ENCODE results near the gene CKMT1A. TPM values are rescaled to one million over a fixed set of nuclear protein-coding genes. Genes with fewer than 3 reads are reported as not detected.
"Not testable (repeated sequence)": the region's sequence is repeated elsewhere in the genome, so short reads cannot be mapped to it uniquely, and the experiment has no call there.

CKMT1A gene
- total RNA-seq: 1 to 10 TPM; 4.6 to 4.8 TPM

DNA sequence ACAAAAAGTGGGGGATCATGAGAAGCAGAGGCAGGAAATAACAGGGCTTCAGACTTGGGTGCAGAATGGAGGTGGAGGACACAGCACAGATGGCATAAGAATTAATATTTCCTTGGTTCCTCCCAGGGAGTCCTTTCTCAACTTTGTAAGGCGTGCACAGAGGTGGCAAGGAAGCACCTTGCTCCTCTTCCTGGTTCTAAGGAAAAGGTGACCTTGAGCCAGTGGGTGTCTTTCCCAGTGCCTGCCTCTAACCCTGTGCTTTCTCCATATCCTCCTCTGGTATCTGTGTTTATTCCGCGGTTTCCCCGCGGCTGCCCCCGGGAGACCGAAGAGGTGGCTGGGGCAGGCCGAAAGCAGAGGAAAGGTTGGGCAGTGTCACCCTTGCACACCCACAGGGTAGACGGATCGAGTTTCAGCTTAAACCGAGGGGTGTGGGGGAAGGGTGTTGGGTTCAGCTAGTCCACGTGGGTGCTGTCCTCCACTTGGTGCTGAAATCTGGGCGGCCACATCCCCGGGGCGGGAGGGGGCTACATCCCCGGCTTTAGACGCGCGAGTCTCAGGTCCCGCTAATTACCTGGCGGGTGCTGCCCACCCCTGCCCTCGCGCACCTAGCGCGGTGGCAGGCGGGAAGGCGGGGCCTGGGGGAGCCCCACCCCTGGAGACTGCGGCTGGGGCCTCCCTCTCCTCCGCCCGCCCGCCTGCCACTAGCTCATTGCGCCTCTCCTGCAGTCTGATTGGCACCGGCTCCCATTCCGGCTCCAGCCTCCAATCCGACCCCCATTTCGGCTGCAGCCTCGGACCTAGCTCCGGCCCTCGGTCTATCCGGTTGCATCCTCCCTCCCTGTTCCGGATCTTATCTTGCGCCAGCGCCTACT is at the start of gene CKMT1A:
CKMT1A (plus strand) TSS at position 712 of the 875 bp plus-strand sequence. CDS start 192 bp downstream, outside the sequence.
- not testable (repeated sequence) for H3K9me3 ChIP-seq
- no CpG with 5 or more reads among the region's 43 CpGs for WGBS

DNA sequence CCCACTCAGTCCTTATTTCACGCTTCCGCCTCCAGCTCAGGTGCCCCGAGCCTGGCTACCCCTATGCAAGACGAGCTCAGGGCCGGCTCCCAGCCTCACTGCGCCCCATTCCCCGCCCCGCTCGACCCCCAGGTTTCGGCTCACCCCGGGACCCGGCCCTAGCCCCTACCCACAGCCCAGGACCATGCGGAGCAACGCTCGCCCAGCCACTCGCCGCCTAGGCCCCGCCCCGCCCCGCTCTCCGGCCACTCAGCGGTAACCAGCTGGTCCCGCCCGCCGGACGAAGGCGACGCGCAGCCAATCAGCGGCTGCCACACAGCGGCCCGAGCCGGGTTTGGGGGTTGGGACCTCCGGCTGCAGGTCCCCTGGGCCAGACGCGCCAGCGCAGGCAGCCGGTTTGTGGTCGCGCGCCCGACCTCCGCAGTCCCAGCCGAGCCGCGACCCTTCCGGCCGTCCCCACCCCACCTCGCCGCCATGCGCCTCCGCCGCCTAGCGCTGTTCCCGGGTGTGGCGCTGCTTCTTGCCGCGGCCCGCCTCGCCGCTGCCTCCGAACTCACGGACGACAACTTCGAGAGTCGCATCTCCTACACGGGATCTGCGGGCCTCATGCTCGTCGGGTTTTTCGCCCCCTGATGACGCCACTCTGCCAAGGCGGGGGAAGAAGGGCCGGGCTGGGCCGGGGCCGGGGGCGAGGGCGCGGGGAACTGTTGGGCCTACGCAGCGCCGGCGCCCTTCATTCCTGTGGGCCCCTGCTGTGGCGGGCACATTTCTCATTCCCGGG is 44.8 kb upstream of the CKMT1A start, which contains the start of gene CATSPER2:
CATSPER2 (minus strand) TSS at position 196 of the 781 bp plus-strand sequence. CDS start 783 bp downstream, outside the sequence.
- TF ChIP-seq POLR2AphosphoS5 (IDR thresholded peaks at IDR 0.05) (no peak), POLR2A (IDR thresholded peaks at IDR 0.05) (no peak)
- TF ChIP-seq, protein P1, sequence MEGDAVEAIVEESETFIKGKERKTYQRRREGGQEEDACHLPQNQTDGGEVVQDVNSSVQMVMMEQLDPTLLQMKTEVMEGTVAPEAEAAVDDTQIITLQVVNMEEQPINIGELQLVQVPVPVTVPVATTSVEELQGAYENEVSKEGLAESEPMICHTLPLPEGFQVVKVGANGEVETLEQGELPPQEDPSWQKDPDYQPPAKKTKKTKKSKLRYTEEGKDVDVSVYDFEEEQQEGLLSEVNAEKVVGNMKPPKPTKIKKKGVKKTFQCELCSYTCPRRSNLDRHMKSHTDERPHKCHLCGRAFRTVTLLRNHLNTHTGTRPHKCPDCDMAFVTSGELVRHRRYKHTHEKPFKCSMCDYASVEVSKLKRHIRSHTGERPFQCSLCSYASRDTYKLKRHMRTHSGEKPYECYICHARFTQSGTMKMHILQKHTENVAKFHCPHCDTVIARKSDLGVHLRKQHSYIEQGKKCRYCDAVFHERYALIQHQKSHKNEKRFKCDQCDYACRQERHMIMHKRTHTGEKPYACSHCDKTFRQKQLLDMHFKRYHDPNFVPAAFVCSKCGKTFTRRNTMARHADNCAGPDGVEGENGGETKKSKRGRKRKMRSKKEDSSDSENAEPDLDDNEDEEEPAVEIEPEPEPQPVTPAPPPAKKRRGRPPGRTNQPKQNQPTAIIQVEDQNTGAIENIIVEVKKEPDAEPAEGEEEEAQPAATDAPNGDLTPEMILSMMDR (IDR thresholded peaks at IDR 0.05): no peak
- Histone ChIP-seq H3K4me1 (replicated peaks) (no peaks in the 10 kb centered on the region), H3K36me3 (no peaks in the 10 kb centered on the region), H3K27ac (no peak within 1 kb of the TSS), H3K9me3 (no peaks in the 10 kb centered on the region), H3K27me3 (replicated peaks; ENCODE audit: insufficient read depth) (no peaks in the 10 kb centered on the region), H3K4me3 (no peak within 1 kb of the TSS)
- 87% methylated on average over 82 of the region's 85 CpGs for WGBS
- DNase-seq (ENCODE audit: low spot score): no peak
- intact Hi-C loops (cut with DNase I): no loop called here

More for the DNA sequence above, at the start of gene CKMT1A:
- H3K27ac ChIP-seq; intact Hi-C loops (cut with DNase I); DNase-seq (ENCODE audit: low spot score); H3K36me3 ChIP-seq; H3K4me3 ChIP-seq; H3K4me1 ChIP-seq (replicated peaks); H3K27me3 ChIP-seq (replicated peaks; ENCODE audit: insufficient read depth): not testable (repeated sequence)

DNA sequence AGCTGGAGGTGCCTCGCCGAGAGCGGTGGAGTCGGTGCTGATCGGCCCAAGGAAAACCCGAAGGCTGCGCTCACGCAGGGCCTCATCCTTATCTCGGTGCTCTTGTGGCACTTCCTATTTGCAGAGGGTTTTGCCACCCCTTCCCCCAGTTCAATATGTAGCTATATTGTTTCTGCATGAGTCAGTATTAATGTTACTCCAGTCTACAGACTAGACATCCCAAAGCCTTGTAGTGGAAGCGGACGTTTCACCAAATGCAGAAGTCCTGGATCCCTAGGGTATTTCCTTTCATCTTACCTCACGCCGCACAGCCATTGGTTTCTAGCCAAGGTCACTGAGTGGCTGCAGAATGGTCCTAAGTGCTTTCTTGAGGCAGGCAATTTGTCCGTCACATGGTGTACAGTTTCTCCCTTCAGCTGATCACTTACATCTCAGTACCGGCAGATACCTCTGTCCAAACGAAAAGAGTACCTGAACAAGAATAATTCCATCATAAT is 44.2 kb upstream of the CKMT1A start:
- H3K27ac ChIP-seq; DNase-seq (ENCODE audit: low spot score); H3K4me1 ChIP-seq (replicated peaks); H3K9me3 ChIP-seq; H3K4me3 ChIP-seq; H3K27me3 ChIP-seq (replicated peaks; ENCODE audit: insufficient read depth); H3K36me3 ChIP-seq; intact Hi-C loops (cut with DNase I): not testable (repeated sequence)
- 91% methylated on average over 16 of the region's 16 CpGs for WGBS

DNA sequence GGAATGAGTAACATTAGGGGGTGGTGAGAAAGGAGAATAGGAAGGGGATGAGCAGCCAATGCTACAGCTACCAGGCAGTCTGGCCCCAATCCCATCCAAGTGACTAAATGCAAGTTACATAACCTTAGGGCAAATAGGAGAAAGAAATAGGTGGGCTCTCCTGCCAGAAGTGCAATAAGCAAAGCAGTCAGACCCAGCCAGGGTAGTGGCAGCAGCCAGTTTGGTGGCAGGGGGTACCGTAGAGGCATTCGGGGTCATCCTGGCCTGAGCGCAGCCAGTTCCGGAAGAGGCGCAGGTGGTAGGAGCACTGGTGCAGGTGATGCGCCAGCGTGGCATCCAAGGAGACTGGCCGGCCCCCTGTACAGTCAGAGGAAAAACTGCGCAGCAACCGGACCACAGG is 33.9 kb upstream of the CKMT1A start:
- no CpG with 5 or more reads among the region's 10 CpGs for WGBS

DNA sequence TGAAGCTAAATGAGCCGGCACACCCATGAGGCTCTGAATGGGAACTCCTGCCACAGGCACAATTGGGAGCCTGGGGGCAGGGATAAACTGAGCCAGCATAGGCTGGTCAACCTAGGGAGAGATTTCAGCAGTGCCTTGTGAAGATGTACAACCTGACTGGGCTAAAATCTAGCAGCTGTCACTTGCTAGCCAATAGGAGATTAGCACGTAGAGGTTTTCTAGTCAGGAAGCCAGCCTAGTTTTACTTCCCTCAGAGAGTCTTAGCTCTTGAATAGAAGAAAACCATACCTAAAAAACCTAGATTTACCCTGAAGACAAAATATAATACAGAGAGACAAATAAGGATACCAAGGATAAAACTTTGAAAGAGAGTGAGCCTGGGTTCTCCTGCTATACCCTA is 31.4 kb upstream of the CKMT1A start:
- H3K27me3 ChIP-seq (replicated peaks; ENCODE audit: insufficient read depth); H3K27ac ChIP-seq; H3K36me3 ChIP-seq; H3K4me1 ChIP-seq (replicated peaks); H3K9me3 ChIP-seq; intact Hi-C loops (cut with DNase I); H3K4me3 ChIP-seq; DNase-seq (ENCODE audit: low spot score): not testable (repeated sequence)
- no CpG with 5 or more reads among the region's 2 CpGs for WGBS

More for the DNA sequence above, 33.9 kb upstream of the CKMT1A start:
- H3K4me1 ChIP-seq (replicated peaks); H3K27me3 ChIP-seq (replicated peaks; ENCODE audit: insufficient read depth); H3K9me3 ChIP-seq; H3K27ac ChIP-seq; H3K36me3 ChIP-seq; intact Hi-C loops (cut with DNase I); H3K4me3 ChIP-seq; DNase-seq (ENCODE audit: low spot score): not testable (repeated sequence)

DNA sequence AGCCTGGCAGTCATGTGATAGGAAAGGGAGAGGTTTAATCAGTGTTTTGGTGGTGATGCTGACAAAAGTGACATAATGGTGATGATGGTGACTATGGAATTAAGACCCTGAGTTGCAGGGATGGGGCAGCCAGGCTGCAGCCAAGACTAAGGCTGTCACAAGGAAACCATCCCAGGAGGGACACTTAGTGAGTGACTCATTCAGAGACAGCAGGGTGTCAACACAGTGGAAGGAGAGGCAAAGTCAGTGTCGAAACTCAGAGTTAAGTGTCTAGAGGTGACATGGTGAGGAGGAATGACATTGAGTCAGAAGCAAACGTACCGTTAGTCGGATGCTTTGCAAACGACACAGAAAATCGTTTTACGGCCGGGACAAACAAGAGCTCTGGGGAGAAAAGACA is 30.3 kb upstream of the CKMT1A start:
- H3K4me1 ChIP-seq (replicated peaks); H3K4me3 ChIP-seq; H3K9me3 ChIP-seq; H3K27me3 ChIP-seq (replicated peaks; ENCODE audit: insufficient read depth); H3K36me3 ChIP-seq; intact Hi-C loops (cut with DNase I); DNase-seq (ENCODE audit: low spot score); H3K27ac ChIP-seq: not testable (repeated sequence)
- no CpG with 5 or more reads among the region's 8 CpGs for WGBS

DNA sequence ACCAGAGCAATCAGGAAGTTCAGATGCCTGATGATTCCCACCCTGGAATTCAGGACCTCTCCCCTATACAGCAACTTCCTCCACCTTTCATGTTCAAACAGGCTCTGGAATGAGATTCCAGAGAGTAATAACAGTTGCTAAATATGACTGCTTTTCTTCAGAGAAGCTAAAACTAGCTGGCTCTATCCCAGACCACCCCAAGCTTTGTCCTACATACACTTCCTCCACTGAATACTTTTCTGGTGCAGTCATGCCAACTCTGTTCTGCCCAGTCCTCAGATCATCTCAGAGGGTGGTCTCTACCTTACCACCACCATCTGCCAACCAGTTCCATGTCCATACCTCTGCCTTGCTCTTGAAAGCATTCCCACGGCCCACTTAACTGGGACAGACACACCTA is 27.5 kb upstream of the CKMT1A start:
- no CpG with 5 or more reads among the region's 1 CpG for WGBS
- DNase-seq (ENCODE audit: low spot score); H3K27me3 ChIP-seq (replicated peaks; ENCODE audit: insufficient read depth); H3K36me3 ChIP-seq; intact Hi-C loops (cut with DNase I); H3K27ac ChIP-seq; H3K9me3 ChIP-seq; H3K4me1 ChIP-seq (replicated peaks); H3K4me3 ChIP-seq: not testable (repeated sequence)

DNA sequence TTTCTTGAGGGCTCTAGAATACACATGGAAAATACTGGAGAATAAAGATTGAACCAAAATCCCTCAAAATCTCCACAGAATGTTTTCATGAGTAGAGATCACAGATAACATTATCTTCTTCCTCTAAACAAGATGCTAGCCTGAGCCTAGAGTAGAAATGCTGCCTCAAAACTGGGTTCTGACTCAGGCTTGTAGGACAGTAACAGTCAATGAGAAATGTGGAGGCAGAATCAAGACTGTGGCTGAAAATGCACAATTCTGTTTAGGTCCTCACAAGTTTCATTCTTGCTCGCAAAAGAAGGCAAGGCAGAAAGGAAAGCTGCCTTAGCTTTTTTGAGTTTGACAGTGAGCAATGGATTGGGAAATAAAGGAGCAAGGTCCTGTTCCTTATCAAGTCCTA is 19.5 kb upstream of the CKMT1A start:
- H3K4me3 ChIP-seq; H3K36me3 ChIP-seq; H3K9me3 ChIP-seq; DNase-seq (ENCODE audit: low spot score); H3K27me3 ChIP-seq (replicated peaks; ENCODE audit: insufficient read depth); intact Hi-C loops (cut with DNase I); H3K27ac ChIP-seq; H3K4me1 ChIP-seq (replicated peaks): not testable (repeated sequence)
- no CpG with 5 or more reads among the region's 1 CpG for WGBS

DNA sequence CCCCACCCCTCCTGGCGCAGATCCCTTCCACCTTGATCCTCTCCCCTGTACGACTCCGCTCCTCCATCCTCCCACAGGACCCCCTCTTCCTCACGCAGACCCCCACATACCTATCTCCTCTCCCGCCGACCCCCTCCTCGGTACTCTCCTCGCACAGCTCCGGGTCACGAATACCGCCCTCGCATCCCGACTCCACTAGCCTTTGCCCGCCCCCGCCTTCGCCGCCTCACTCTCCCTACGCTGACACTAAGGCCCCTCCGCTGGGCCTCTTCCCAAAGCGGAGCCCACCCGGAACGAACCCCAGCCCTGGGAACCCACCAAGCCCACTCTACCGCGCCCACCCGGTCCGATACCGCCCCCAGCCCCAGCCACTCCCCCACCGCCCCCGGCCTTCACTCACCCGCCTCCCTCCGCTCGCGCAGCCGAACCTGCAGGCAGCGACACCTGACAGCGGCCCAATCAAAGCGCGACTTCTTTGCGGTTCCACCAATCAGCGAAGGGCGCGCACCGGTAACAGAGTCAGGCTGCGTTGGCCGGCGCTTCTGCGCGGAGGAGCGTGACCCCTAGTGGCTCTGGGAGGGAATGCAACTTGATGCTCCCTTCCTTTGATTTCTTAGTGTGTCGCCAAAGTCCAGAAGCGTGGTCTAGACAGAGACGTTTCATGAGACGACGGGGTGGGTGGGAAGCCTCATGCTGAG is 3.9 kb upstream of the CKMT1A start:
- WGBS: no CpG with 5 or more reads among the region's 54 CpGs
- H3K4me1 ChIP-seq (replicated peaks); H3K4me3 ChIP-seq; H3K27ac ChIP-seq; H3K9me3 ChIP-seq; H3K27me3 ChIP-seq (replicated peaks; ENCODE audit: insufficient read depth); intact Hi-C loops (cut with DNase I); H3K36me3 ChIP-seq; DNase-seq (ENCODE audit: low spot score): not testable (repeated sequence)

DNA sequence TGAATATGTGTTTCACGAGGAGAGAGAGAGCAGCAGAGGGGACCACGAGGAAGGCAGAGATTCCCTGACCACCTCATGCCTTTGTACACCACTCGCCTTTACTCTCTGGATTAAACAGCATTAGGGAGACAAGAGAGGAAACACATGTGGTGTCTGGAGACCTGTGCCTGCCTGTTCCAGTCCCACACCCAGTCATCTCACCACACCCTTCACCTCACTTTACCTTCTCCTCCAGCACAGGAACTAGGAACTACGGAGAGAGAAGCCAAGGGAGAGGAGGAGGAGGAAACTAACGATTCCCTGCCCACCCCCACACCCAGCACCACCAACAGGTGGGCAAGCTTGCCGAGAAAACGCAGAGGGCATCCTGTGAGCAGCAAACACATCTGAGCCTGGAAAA is 980 bp upstream of the CKMT1A start:
- H3K36me3 ChIP-seq; H3K4me1 ChIP-seq (replicated peaks); H3K4me3 ChIP-seq; DNase-seq (ENCODE audit: low spot score); intact Hi-C loops (cut with DNase I); H3K27ac ChIP-seq; H3K27me3 ChIP-seq (replicated peaks; ENCODE audit: insufficient read depth); H3K9me3 ChIP-seq: not testable (repeated sequence)
- 50% methylated on average over 2 of the region's 7 CpGs for WGBS

Measured in prostate gland (tissue), 2 donors.